HG03039 (cell line): ENCODE measurements around the gene RANBP9.
A peak's percentile ranks its signal among the peaks of the same experiment; 100 is the strongest.

Source experiments
- ATAC-seq: cut with Tn5 transposase; IDR thresholded peaks from one replicate; pipeline ENCODE4 v1.9.1; 2021; ENCODE audit warnings: mild to moderate bottlenecking, moderate library complexity; ENCODE audit not compliant: unreplicated experiment

Gene RANBP9

GRCh38 chr6:13711733-13712598 lies at the start of gene RANBP9:
TSS of gene RANBP9 (minus strand) at chr6:13711835. CDS start at chr6:13711505, 330 bp downstream.
- ATAC-seq: peak; percentile 70

DNA sequence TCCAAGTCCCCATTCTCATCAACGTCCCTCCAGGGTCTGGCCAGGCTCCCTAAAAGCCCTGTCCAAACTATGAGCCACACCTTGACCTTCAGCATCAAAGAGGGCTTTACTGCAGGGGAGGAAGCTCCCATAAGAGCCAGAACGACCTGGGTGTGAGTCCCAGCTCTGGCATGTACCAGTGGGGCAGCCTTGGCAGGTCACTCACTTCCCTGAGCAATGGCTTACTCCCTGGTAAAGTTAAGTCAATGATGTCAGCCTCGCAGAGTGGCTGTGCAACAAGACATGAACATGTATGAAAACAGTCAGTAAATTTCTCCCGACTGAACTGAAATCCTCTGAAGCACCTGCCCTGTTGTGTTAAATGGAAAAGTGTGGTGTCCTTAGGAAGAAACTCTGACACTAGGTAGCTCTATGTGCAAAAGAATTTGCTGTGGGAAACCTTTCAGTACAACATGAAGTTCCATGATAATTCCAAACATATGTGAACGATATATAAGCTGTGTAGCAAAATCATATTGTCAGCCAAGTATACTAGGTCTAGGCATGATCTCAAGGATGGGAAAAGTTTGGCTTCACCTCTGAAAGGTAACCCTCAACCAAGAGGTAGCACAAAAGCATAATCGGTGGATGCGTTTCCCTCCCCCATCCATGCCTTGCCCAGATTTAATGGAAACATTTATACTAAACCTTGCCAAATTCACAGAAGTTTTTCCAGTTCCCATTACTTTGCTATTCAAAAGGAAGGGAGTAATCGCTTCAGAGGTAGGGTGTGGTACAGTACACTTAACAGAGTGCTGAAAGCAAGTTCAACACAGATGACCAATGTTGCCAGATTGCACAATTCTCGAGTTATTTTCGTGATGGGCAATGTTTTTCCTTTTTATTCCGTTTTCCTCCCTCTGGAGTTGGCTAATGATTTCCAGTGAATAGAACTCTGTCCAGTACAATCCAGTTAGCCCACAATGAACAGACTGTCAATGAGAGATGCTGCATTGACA lies 49.0 kb upstream of the RANBP9 start:
- ATAC-seq: no peak

GRCh38 chr6:13759025-13759424 lies 47.4 kb upstream of the RANBP9 start:
- no peak for ATAC-seq

DNA sequence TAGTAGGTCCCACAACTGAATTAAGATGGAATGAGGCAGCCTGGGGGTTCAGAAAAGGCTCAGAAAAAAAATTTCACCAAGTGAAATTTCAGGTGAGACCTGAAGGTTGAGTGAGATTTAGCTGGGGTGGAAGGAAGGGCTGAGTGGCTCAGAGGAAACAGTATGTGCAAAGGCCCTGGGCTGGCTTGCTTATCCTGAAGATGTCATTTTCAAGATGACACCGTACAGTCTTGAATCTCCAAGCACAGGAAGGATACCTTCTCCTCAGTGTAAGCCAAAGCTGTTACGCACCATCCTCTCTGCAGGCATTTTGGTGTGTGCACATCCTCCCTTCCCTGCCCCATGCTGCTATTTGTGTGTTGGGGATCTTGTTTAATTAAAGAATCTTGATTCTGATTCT lies 43.0 kb upstream of the RANBP9 start:
- no peak for ATAC-seq

DNA sequence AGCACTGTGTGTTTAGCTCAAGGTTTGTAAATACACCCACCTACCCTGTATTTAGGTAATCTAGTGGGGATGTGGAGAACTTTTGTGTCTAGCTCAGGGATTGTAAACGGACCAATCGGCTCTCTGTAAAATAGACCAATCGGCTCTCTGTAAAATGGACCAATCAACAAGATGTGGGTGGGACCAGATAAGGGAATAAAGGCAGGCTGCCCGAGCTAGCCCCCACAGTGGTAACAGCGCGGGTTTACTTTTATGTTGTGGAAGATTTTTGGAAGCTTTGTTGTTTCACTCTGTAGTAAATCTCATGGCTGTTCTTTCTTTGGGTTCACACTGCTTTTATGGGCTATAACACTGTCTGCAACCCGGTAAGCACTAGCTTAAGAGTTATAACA lies 32.1 kb upstream of the RANBP9 start:
- no peak for ATAC-seq

DNA sequence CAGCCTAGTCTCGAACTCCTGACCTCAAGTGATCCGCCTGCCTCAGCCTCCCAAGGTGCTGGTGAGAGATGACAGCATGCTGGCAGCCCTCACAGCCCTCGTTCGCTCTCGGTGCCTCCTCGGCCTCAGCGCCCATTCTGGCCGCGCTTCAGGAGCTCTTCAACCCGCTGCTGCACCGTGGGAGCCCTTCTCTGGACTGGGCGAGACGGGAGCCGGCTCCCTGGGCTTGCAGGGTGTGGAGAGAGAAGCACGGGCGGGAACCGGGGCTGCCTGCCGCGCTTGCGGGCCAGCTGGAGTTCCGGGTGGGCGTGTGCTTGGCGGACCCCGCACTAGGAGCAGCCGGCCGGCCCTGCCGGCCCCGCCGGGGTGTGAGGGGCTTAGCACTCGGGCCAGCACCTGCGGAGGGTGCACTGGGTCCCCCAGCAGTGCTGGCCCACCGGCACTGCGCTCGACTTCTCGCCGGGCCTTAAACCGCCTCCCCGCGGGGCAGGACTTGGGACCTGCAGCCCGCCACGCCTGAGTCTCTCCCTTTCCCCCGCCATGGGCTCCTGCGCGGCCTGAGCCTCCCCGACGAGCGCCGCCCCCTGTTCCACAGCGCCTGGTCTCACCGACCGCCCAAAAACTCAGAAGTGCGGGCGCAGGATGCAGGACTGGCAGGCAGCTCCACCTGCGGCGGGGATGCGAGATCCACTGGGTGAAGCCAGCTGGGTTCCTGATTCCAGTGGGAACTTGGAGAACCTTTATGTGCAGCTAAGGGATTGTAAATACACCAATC lies 31.5 kb upstream of the RANBP9 start:
- no peak for ATAC-seq

GRCh38 chr6:13741365-13741764 lies 29.7 kb upstream of the RANBP9 start:
- no peak for ATAC-seq

GRCh38 chr6:13735031-13735430 lies 23.4 kb upstream of the RANBP9 start:
- no peak for ATAC-seq

DNA sequence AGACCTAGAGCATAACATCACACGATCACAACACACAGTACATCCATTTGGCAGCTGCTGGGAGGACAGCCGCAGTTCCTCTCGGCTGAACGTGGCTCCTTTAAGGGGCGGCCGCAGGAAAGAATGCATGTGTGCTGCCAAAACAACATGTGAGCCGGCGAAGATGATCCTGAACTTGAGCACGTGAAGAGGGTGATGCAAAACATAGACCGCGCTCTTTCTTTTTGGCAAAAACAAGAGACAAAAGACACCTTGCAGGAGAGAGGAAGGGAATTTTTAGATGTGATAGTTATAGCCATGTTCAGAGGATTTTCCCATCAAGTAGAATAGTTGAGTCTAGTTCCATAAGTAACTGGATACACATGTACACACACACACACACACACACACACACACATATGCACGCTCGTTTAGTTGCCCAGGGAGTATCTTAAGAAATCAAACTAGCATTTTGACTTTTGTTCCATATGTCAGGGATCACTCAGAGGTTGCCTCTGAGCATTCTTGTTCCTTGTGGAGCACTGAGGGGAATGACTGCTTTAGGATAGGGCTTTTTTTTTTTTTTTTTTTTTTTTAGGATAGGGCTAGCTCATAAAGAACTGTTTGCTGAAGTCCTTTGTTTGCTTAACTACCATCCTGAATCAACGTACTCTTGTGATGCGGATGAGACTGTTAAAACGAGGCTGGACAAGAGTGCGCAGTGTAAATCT lies 21.7 kb upstream of the RANBP9 start:
- ATAC-seq: no peak

DNA sequence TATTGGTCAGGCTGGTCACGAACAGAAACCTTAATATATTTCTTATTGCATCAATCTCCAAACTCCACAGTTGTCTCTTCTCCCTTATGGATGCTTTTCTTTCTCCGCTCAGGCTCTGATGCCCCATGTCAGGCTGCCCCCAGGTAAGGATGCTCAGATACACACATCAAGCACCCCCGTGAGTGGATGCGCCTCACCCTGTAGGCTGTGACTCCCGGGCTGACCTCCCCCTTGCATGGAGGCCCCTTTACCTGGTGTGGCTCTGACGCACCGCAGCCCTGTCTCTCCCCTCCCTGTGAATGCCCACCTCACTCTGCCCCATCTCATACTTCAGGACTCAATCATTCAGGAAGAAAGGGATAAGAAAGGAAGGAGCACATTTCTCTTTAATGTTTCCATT lies 19.1 kb upstream of the RANBP9 start:
- ATAC-seq: no peak

DNA sequence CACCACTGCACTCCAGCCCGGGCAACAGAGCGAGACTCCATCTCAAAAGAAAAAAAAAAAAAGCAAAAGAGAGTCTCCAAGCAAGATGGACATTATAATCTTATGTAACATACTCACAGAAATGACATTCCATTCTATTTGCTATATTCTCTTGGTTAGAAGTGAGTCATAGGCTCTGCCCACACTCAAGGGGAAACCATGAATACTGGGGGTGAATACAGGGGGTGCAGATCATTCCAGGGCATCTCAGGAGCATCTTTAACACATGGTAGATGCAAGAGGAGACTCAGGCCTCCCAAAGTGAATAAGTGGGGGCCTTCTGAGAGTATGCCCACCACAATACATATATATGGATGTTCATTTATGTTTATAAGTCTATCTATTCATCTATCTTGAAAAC lies 18.3 kb upstream of the RANBP9 start:
- no peak for ATAC-seq

GRCh38 chr6:13725570-13725969 lies 13.9 kb upstream of the RANBP9 start:
- no peak for ATAC-seq

DNA sequence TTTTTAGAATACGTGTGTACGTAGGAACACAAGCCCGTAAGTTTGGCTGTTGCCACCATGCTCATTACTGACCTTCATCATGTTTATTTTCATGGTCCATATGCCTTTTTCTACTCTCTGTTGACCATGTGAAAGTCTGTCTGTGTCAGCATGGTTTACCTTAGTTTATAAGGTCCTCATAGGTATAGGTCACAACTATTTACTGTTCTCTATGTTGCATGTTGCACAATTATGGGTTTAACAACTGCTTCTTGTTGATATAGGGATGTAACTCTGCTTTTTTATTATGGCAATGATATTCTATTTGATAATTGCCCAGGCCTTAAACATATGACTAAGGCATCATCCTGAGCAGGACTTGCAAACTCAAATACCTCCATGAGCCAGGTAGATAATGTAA lies 13.4 kb upstream of the RANBP9 start:
- no peak for ATAC-seq

- no peak for ATAC-seq
Measured at GRCh38 chr6:13724182-13724581, 12.5 kb upstream of the RANBP9 start.

GRCh38 chr6:13722880-13723279 lies 11.2 kb upstream of the RANBP9 start:
- no peak for ATAC-seq

DNA sequence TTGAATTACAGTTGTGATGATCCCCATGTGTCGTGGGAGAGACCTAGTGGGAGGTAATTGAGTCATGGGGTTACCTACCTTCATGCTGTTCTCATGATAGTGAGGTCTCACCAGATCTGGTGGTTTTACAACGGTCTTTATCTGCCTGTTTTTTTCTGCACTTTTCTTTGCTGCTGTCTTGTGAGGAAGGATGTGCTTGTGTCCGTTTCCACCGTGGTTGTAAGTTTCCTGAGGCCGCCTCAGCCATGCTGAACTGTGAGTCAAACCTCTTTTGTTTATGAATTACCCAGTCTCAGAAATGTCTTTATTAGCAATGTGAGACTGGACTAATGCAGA lies 6.5 kb upstream of the RANBP9 start:
- ATAC-seq: no peak

DNA sequence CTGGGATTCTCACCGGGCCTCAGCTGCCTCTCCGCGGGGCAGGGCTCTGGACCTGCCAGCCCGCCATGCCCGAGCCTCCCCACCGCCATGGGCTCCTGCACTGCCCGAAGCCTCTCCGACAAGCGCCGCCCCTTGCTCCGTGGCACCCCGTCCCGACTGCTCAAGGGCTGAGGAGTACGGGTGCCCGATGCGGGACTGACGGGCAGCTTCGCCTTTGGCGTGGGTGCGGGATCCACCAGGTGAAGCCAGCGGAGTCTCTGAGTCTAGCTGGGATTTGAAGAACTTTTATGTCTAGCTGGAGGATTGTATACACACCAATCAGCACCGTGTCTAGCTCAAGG lies 5.3 kb upstream of the RANBP9 start:
- no peak for ATAC-seq

GRCh38 chr6:13716225-13716954 lies 4.8 kb upstream of the RANBP9 start:
- no peak for ATAC-seq

DNA sequence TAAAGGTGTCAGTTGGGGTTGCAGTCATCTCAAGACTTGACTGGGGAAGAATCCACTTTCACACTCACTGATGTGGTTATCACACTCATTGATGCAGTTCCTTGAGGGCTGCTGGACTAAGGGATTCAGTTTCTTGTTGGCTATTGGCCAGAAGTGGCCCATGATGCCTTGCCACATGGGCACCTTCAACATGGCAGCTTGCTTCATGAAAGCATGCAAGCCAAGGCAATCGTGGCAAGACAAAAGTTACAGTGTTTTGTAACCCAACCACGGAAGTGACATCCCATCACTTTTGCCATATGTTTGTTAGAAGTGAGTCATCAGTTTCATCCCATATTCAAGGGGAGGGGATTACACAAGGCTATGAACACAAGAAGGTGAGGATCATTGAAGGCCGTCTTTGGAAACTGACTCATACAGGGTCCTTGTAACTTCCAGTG lies 3.8 kb upstream of the RANBP9 start:
- ATAC-seq: no peak

- no peak for ATAC-seq
Measured at GRCh38 chr6:13712599-13712898, 914 bp upstream of the RANBP9 start.
